ENCODE results near the gene SCAMP1.

The SCAMP1 gene

GRCh38 chr5:78515670-78516069, 155.3 kb downstream of the SCAMP1 start:
- no peak for TF ChIP-seq GATA2 (IDR thresholded peaks at IDR 0.05; ENCODE audit: low read depth, low read length)
- no peak for TF ChIP-seq GATA3 (IDR thresholded peaks at IDR 0.05; ENCODE audit: low read depth, low read length)

- TF ChIP-seq GATA2 (IDR thresholded peaks at IDR 0.05; ENCODE audit: low read depth, low read length) (no peak), GATA3 (IDR thresholded peaks at IDR 0.05; ENCODE audit: low read depth, low read length) (no peak)
These were observed 158.2 kb downstream of the SCAMP1 start for GRCh38 chr5:78518365-78519197.

GRCh38 chr5:78519198-78519941, 159.0 kb downstream of the SCAMP1 start:
- TF ChIP-seq GATA3 (IDR thresholded peaks at IDR 0.05; ENCODE audit: low read depth, low read length) (no peak), GATA2 (IDR thresholded peaks at IDR 0.05; ENCODE audit: low read depth, low read length) (no peak)

- TF ChIP-seq GATA2 (IDR thresholded peaks at IDR 0.05; ENCODE audit: low read depth, low read length) = no peak
- TF ChIP-seq GATA3 (IDR thresholded peaks at IDR 0.05; ENCODE audit: low read depth, low read length) = no peak
These were observed 161.0 kb downstream of the SCAMP1 start for GRCh38 chr5:78521455-78521854.

GRCh38 chr5:78522476-78523260, 162.3 kb downstream of the SCAMP1 start:
- TF ChIP-seq GATA2 (IDR thresholded peaks at IDR 0.05; ENCODE audit: low read depth, low read length) (no peak), GATA3 (IDR thresholded peaks at IDR 0.05; ENCODE audit: low read depth, low read length) (no peak)

GRCh38 chr5:78523314-78524193, 163.1 kb downstream of the SCAMP1 start:
- TF ChIP-seq GATA2 (IDR thresholded peaks at IDR 0.05; ENCODE audit: low read depth, low read length) = no peak
- TF ChIP-seq GATA3 (IDR thresholded peaks at IDR 0.05; ENCODE audit: low read depth, low read length) = no peak

- TF ChIP-seq GATA3 (IDR thresholded peaks at IDR 0.05; ENCODE audit: low read depth, low read length) (no peak), GATA2 (IDR thresholded peaks at IDR 0.05; ENCODE audit: low read depth, low read length) (no peak)
These were observed 165.7 kb downstream of the SCAMP1 start for GRCh38 chr5:78526049-78526525.

- TF ChIP-seq GATA3 (IDR thresholded peaks at IDR 0.05; ENCODE audit: low read depth, low read length) (no peak), GATA2 (IDR thresholded peaks at IDR 0.05; ENCODE audit: low read depth, low read length) (no peak)
These were observed 166.8 kb downstream of the SCAMP1 start for GRCh38 chr5:78527054-78527859.

GRCh38 chr5:78527925-78528324, 167.5 kb downstream of the SCAMP1 start:
- no peak for TF ChIP-seq GATA2 (IDR thresholded peaks at IDR 0.05; ENCODE audit: low read depth, low read length)
- no peak for TF ChIP-seq GATA3 (IDR thresholded peaks at IDR 0.05; ENCODE audit: low read depth, low read length)

Data from SH-SY5Y (cell line).